ENCODE results near the gene SLC1A7.

SLC1A7 gene

GRCh38 chr1:53075761-53076163 is 66.7 kb downstream of the SLC1A7 start:
- no peak for DNase-seq (ENCODE audit: low spot score)

- DNase-seq (ENCODE audit: low spot score) = no peak
Measured at GRCh38 chr1:53075206-53075605, 67.2 kb downstream of the SLC1A7 start.

- DNase-seq (ENCODE audit: low spot score) = no peak
Measured at GRCh38 chr1:53074313-53075154, 67.9 kb downstream of the SLC1A7 start.

GRCh38 chr1:53073868-53074311 is 68.5 kb downstream of the SLC1A7 start:
- DNase-seq (ENCODE audit: low spot score) = no peak

GRCh38 chr1:53073287-53073686 is 69.2 kb downstream of the SLC1A7 start:
- no peak for DNase-seq (ENCODE audit: low spot score)

GRCh38 chr1:53071915-53072314 is 70.5 kb downstream of the SLC1A7 start:
- no peak for DNase-seq (ENCODE audit: low spot score)

- no peak for DNase-seq (ENCODE audit: low spot score)
Measured at GRCh38 chr1:53071167-53071865, 71.1 kb downstream of the SLC1A7 start.

- DNase-seq (ENCODE audit: low spot score) = no peak
Measured at GRCh38 chr1:53070621-53071020, 71.8 kb downstream of the SLC1A7 start.

- DNase-seq (ENCODE audit: low spot score) = no peak
Measured at GRCh38 chr1:53069663-53070327, 72.6 kb downstream of the SLC1A7 start.

- no peak for DNase-seq (ENCODE audit: low spot score)
Measured at GRCh38 chr1:53069265-53069662, 73.2 kb downstream of the SLC1A7 start.

- DNase-seq (ENCODE audit: low spot score) = no peak
Measured at GRCh38 chr1:53068314-53069099, 73.9 kb downstream of the SLC1A7 start.

- no peak for DNase-seq (ENCODE audit: low spot score)
Measured at GRCh38 chr1:53067886-53068285, 74.6 kb downstream of the SLC1A7 start.

- no peak for DNase-seq (ENCODE audit: low spot score)
Measured at GRCh38 chr1:53066891-53067738, 75.3 kb downstream of the SLC1A7 start.

- DNase-seq (ENCODE audit: low spot score) = no peak
Measured at GRCh38 chr1:53066488-53066887, 76.0 kb downstream of the SLC1A7 start.

GRCh38 chr1:53065391-53065790 is 77.0 kb downstream of the SLC1A7 start:
- DNase-seq (ENCODE audit: low spot score) = no peak

- no peak for DNase-seq (ENCODE audit: low spot score)
Measured at GRCh38 chr1:53063744-53064515, 78.5 kb downstream of the SLC1A7 start.

GRCh38 chr1:53062708-53063591 is 79.5 kb downstream of the SLC1A7 start:
- no peak for DNase-seq (ENCODE audit: low spot score)

GRCh38 chr1:53061859-53062707 is 80.4 kb downstream of the SLC1A7 start, which contains the start of gene PODN:
Gene PODN, plus strand, starts transcription at chr1:53062213. Its CDS starts 7,643 bp downstream, at chr1:53069856.
- DNase-seq (ENCODE audit: low spot score) = peak; percentile 61

Data from AG08395 (cell line).